ENCODE measurements around the gene FAM227B. TPM values are rescaled to one million over a fixed set of nuclear protein-coding genes. Genes with fewer than 3 reads are reported as not detected.

Gene FAM227B
- total RNA-seq, 2 donors from 2014 or later: 8.2 to 9.8 TPM

DNA sequence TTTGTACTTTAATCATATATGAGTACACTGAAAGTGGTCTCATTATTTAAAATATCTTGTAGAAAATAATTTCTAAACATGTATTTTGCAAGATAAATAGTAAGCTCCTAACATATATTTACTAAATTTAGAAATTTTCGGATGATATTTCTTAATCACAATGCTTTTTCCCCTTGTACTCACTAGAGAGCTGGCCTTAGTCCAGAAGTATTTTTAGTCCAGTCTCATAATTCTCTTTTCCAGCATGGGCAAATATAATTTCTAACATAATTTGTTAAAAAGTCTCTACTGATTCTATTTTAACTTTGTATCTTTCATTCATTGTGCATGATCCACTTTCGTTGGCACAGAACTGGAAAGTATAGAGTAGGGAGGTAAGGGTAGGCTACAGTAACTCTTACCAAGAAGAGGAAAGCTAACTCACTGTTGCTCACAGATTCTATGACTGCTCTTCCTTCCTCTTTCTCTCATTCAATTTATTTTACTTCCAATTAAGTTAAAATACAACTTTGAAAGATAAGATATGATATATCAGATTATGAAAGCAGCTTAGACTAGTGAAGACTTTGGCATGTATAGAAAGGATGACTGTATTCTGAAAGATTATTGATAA lies 158.3 kb downstream of the FAM227B start:
- DNase-seq: no peak
- ATAC-seq: peak in 1 of 2 donors; percentile 38
- intact Hi-C loops (cut with DNase I): no loop called here

- DNase-seq (no peak), ATAC-seq (no peak)
- intact Hi-C loops (cut with DNase I): no loop called here
Observed at GRCh38 chr15:49460411-49460941, 160.1 kb downstream of the FAM227B start.

DNA sequence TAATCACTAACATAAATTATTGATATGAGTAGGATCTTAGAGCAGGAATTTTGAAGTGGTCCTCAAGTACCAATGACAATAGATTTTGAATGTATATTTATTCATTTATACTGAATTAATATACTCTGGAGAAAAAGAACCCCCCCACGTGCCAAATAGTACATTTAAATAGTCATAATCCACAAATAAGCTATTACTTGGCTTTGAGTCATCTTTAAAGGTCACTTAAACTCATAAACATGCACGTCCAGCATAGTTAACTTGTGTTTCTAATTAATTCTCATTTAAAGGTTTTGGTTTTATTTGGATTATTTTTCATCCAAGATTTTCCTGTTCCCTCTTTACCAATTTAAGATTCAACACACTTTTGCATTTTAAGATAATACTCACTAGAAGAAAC lies 162.5 kb downstream of the FAM227B start:
- intact Hi-C loops (cut with DNase I): no loop called here
- ATAC-seq (no peak), DNase-seq (no peak)

DNA sequence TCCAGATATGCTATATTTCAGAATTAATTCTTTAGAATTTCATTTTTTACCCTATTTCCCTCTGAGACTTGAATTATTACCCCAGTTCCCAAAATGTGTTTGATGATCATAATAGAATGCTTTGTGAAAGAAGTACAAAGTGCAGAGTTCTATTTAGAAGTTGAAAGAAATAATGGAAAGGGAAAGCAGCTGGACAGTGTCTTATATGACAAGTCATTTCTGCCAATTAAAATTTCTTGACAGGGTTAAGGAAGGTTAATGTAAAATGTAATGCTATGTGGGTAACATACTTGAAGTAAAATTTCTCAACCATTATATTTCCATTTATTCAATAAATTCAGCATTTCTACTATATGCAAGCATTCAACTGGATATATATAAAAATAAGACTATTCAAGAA lies 164.5 kb downstream of the FAM227B start:
- intact Hi-C loops (cut with DNase I): no loop called here
- no peak for ATAC-seq
- no peak for DNase-seq

DNA sequence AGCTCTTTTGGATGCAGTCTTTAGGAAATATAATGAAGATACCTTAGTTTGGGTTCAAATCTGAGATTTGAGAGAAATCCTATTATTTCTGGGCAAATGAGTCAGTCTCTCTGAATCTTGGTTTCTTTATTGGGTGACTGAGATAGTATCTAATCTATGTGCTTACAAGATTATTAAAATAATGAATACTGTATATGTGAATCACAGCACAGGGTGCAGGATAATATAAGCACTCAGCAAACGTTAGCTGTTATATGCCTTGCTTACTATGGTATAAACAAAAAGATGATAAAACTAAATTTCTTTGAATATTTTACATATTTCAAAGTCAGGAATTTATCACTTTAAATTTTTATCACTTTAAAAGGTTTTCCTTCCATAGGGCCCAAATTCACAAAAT lies 168.0 kb downstream of the FAM227B start:
- ATAC-seq (no peak), DNase-seq (no peak)
- intact Hi-C loops (cut with DNase I): no loop called here

DNA sequence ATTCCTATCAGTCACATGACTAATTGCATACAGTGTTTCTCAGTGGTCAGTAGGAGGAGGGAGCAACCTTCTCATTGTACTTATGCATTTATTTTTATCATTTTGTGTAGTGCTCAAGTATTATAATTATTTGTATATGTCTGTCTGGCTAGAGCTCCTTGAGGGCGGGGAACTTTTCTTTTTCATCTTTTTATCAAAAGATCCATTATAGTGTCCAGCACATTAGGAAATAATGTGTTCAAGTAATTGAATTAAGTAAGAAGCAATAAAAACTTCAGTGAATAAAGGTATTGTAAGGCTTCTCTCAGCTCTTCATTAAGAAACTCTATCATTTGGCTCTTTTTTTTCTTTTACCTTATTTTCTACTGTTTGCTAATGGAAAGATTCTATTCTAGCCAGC lies 178.8 kb downstream of the FAM227B start:
- ATAC-seq: no peak
- DNase-seq: no peak
- intact Hi-C loops (cut with DNase I): no loop called here

GRCh38 chr15:49441356-49441755 lies 179.3 kb downstream of the FAM227B start:
- no peak for ATAC-seq
- intact Hi-C loops (cut with DNase I): no loop called here

GRCh38 chr15:49439678-49440395 lies 180.8 kb downstream of the FAM227B start:
- intact Hi-C loops (cut with DNase I): no loop called here
- ATAC-seq (no peak), DNase-seq (no peak)

More at GRCh38 chr15:49441356-49441755, 179.3 kb downstream of the FAM227B start:
- DNase-seq: no peak

DNA sequence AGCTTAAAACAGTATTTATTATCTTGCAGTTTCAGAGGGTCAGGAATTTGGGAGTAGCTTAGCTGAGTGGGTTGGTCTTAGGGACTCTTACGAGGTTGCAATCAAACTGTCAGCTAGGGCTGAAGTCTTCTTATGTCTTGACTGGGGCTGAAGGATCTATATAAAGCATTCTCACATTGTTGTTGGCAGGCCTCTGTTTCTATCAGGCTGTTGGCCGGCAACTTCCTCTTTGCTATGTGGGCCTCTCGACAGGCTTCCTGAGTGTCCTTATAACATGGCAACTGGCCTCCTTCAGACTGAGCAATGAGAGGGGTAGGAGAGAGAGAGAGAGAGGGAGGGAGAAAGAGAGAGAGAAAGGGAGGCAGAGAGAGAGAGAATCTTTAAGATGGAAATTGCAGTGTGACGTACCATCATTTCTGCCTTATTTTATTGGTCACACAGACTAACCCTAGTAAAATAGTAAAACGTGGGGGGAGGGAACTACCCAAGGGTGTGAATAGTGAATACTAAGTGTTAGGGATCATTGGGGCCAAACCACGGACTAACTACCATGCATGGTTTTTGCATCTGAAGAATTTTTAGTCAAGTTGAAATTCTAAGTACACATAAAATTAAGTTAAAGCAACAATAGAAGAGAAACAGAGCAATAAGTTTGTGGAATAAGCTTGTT lies 181.5 kb downstream of the FAM227B start:
- DNase-seq (peak; percentile 26), ATAC-seq (peak; percentile 86 to 87)
- intact Hi-C loops (cut with DNase I): no loop called here

DNA sequence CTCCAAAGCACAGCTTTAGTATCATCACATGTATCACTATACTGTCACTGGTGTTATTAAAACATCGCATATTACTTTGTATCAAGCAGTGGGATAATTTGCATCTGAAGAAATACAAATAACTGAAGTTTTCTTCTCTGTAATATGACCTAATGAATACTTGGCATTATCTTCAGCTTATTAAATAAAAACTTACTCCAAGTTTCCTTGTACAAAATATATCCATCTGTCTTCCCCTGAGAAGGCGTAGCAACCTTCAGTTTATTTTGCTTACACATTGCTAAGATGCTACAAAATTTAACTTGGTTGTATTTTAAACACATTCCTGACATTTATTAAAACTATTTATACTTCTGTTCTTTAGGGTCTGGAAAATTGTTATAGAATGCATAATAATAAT lies 183.9 kb downstream of the FAM227B start:
- intact Hi-C loops (cut with DNase I): no loop called here
- DNase-seq (no peak), ATAC-seq (no peak)

GRCh38 chr15:49435174-49435573 lies 185.4 kb downstream of the FAM227B start:
- peak in 1 of 2 donors; percentile 60 for ATAC-seq
- no peak for DNase-seq
- intact Hi-C loops (cut with DNase I): no loop called here

DNA sequence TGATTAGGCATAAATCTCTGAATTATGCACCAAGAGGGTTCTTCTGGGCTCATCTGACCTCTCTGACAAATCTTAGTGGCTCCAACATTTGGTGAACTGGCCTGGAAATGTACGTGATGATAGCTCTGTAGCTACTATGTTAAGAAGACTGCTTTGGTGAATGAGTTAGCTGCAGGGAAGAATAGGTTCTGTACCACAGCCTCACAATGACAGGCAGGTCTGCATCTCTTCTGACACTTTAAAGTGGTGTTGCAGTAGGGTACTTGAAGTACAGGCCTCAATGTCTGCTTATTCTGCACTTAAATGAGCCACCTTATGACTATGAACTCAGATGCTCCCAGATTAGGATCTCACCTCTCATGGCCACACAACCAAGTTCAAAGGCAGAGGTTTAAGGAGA lies 190.6 kb downstream of the FAM227B start:
- DNase-seq (no peak), ATAC-seq (peak in 1 of 2 donors; percentile 74)
- intact Hi-C loops (cut with DNase I): no loop called here

GRCh38 chr15:49428409-49429095 lies 192.1 kb downstream of the FAM227B start:
- peak; percentile 89 to 93 for ATAC-seq
- intact Hi-C loops (cut with DNase I): loop anchor here in 1 of 2 donors (10.0 kb wide), 3 partner anchors 196 to 576 kb away; partner anchors contain the start of genes DTWD1, FAM227B and SECISBP2L
- peak; percentile 49 for DNase-seq

- intact Hi-C loops (cut with DNase I): loop anchor here in 1 of 2 donors (10.0 kb wide), 3 partner anchors 197 to 577 kb away; partner anchors contain the start of genes DTWD1, FAM227B and SECISBP2L
Observed at GRCh38 chr15:49427372-49427771, 193.2 kb downstream of the FAM227B start.

GRCh38 chr15:49424954-49425353 lies 195.7 kb downstream of the FAM227B start:
- intact Hi-C loops (cut with DNase I): loop anchor here in 1 of 2 donors (10.0 kb wide), 3 partner anchors 200 to 580 kb away; partner anchors contain the start of genes DTWD1, FAM227B and SECISBP2L
- no peak for ATAC-seq
- DNase-seq: no peak

More at GRCh38 chr15:49427372-49427771, 193.2 kb downstream of the FAM227B start:
- DNase-seq: no peak
- ATAC-seq: no peak

- DNase-seq (no peak), ATAC-seq (peak in 1 of 2 donors; percentile 37)
- intact Hi-C loops (cut with DNase I): loop anchor here in 1 of 2 donors (2.0 to 10.0 kb wide), 4 partner anchors 201 to 581 kb away; partner anchors contain the start of genes DTWD1, FAM227B and SECISBP2L
Observed at GRCh38 chr15:49423901-49424550, 196.6 kb downstream of the FAM227B start.

GRCh38 chr15:49423021-49423420 lies 197.6 kb downstream of the FAM227B start, which contains the start of gene FGF7:
Gene FGF7 (plus strand): TSS chr15:49423242. CDS start chr15:49424298, 1,056 bp downstream.
- ATAC-seq: peak; percentile 82 to 83
- intact Hi-C loops (cut with DNase I): loop anchor here in 1 of 2 donors (2.0 to 10.0 kb wide), 4 partner anchors 202 to 582 kb away; partner anchors contain the start of genes DTWD1, FAM227B and SECISBP2L
- no peak for DNase-seq

GRCh38 chr15:49421991-49422390 lies 198.6 kb downstream of the FAM227B start:
- ATAC-seq: peak; percentile 57 to 62
- intact Hi-C loops (cut with DNase I): loop anchor here in 1 of 2 donors (2.0 to 10.0 kb wide), 5 partner anchors 187 to 583 kb away; partner anchors contain the start of genes DTWD1, FAM227B and SECISBP2L
- peak; percentile 54 for DNase-seq

All from left cardiac atrium (tissue), 4 donors.